Activated CD4-positive, alpha-beta T cell treated with anti-CD3 and anti-CD28 coated beads for 36 hours (primary cell): ENCODE measurements around the gene MSN. TPM values are rescaled to one million over a fixed set of nuclear protein-coding genes. Genes with fewer than 3 reads are reported as not detected.

Experiments
- ATAC-seq: fragments of 200-7000 bp; cut with Tn5 transposase; one replicate; pipeline ENCODE4 v1.10.0; 2021; ENCODE audit warnings: mild to moderate bottlenecking, moderate library complexity
- CTCF ChIA-PET: fragments of 350-600 bp; sonication (Branson Sonifier 250); formaldehyde crosslinking; loops from one replicate; lab custom pipeline; 2021; ENCODE audit warnings: antibody characterized with exemption; lab: Charles Lee
- POLR2A ChIA-PET: fragments of 350-600 bp; sonication (Branson Sonifier 250); formaldehyde crosslinking; loops from one replicate; lab custom pipeline; 2021; ENCODE audit warnings: antibody characterized with exemption, inconsistent platforms; lab: Charles Lee
- DNase-seq: peaks from one replicate; pipeline ENCODE4 v3.0.0-alpha.2; 2020
- H3K27ac Mint-ChIP-seq: one replicate; pipeline ENCODE4 v1.8.0; 2021; ENCODE audit warnings: mixed read lengths
- H3K27me3 Mint-ChIP-seq: one replicate; pipeline ENCODE4 v1.8.0; 2021; ENCODE audit warnings: mixed read lengths
- H3K36me3 Mint-ChIP-seq: one replicate; pipeline ENCODE4 v1.8.0; 2021; ENCODE audit warnings: low read depth, mixed read lengths
- H3K4me1 Mint-ChIP-seq: one replicate; pipeline ENCODE4 v1.8.0; 2021; ENCODE audit warnings: mixed read lengths
- H3K4me3 Mint-ChIP-seq: one replicate; pipeline ENCODE4 v1.8.0; 2021; ENCODE audit warnings: mild to moderate bottlenecking, moderate library complexity, mixed read lengths
- H3K9me3 Mint-ChIP-seq: one replicate; pipeline ENCODE4 v1.8.0; 2021; ENCODE audit warnings: low read depth, mixed read lengths
- intact Hi-C, 2 experiments: fragments of 100-400 bp; cut with DNase I in 1 of 2; cut with micrococcal nuclease in 1 of 2; formaldehyde crosslinking; loops; one replicate each; pipeline versions ENCODE4 v1.14.2 to v1.15.1; 2022 to 2024; cut with DNase I, micrococcal nuclease
- total RNA-seq, 2 experiments: library from RNA; stranded (reverse); gene quantifications; one replicate each; pipeline ENCODE4 v1.2.3, GENCODE V29; 2021

Gene MSN
- total RNA-seq, 2 experiments from 2014 or later, result 476 to 609 TPM

DNA sequence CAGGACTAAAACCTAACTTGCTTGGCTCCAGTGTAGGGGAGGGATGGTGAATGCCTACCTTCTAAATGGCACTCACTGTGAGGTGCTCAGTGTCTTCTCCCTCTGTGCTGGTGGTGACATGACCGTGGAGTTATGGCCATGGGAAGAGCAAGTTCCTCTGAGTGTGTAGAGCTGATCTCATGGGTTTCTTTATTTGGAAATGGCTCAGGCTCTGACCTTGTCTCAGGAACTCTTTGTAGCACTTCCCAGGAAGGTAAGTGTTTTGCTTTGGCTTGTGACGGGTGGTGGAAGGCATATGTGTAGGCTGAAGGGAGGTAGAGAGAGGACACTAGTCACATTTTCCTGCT lies 6.4 kb downstream of the MSN start:
- DNase-seq (peak; percentile 16), ATAC-seq (peak; percentile 24)
- Mint-ChIP-seq H3K9me3 (no peaks in the 10 kb centered on the region), H3K27me3 (no peaks in the 10 kb centered on the region), H3K4me3 (peak overlapping the region; percentile 91), H3K36me3 (peaks cover 79% of the 10 kb centered on the region), H3K27ac (peak overlapping the region; percentile 99), H3K4me1 (peaks cover 64% of the 10 kb centered on the region)
- POLR2A ChIA-PET, result interaction anchor here (0.7 to 2.3 kb wide), 4 partner anchors 17 to 49 kb away, joined by 3 to 7 read pairs (median 6); no protein-coding TSS in a partner anchor
- intact Hi-C loops, result loop anchor here (1.0 to 5.0 kb wide), 4 partner anchors 33 to 79 kb away; no protein-coding TSS in a partner anchor
- CTCF ChIA-PET, result interaction anchor here (1.1 to 2.3 kb wide), 7 partner anchors 12 to 79 kb away, joined by 3 to 15 read pairs (median 4); no protein-coding TSS in a partner anchor

DNA sequence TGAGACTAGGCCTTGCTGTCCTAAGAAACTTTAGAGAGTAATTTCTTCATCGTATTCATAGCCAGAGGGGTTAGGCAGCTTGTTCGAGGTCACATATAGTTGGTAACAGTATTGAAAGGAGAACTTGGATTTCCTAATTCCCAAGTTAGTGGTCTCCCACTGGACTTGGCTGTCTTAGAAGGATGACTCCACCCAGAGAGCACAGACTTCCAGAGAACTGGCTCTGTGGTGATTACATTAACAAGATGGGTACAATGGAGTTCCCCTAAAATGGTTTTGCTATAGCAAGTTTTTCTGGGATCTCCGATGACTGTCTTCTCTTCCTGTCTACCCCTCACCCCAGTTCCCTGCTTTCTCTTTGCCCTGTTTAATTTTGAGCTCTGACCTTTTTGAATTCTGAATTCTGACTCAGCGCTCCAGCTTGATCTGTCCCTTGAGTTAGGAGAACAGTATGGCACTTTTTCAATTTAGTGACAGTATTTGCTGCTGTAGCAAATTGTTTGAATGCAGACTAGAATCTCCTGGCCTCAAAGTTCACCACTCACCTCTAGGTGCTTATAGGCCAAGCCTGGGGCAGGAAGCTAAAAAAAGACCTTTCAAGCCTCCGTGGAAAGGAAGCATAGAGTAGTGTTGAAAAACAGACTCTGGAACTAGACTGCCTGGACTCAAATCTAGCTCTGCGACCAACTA lies 6.9 kb downstream of the MSN start:
- intact Hi-C loops, result loop anchor here (2.0 to 5.0 kb wide), 3 partner anchors 32 to 68 kb away; no protein-coding TSS in a partner anchor
- H3K4me1 Mint-ChIP-seq, result peaks cover 69% of the 10 kb centered on the region
- ChIA-PET CTCF (interaction anchor here (1.1 to 1.9 kb wide), 4 partner anchors 17 to 78 kb away, joined by 3 to 8 read pairs (median 4); no protein-coding TSS in a partner anchor), POLR2A (interaction anchor here (0.8 to 2.3 kb wide), 4 partner anchors 24 to 78 kb away, joined by 3 to 9 read pairs (median 6); no protein-coding TSS in a partner anchor)
- peak; percentile 10 for DNase-seq
- peak; percentile 52 for ATAC-seq
- H3K27me3 Mint-ChIP-seq, result no peaks in the 10 kb centered on the region
- peaks cover 79% of the 10 kb centered on the region for H3K36me3 Mint-ChIP-seq
- H3K27ac Mint-ChIP-seq, result peak overlapping the region; percentile 99
- peak overlapping the region; percentile 91 for H3K4me3 Mint-ChIP-seq
- H3K9me3 Mint-ChIP-seq, result no peaks in the 10 kb centered on the region

DNA sequence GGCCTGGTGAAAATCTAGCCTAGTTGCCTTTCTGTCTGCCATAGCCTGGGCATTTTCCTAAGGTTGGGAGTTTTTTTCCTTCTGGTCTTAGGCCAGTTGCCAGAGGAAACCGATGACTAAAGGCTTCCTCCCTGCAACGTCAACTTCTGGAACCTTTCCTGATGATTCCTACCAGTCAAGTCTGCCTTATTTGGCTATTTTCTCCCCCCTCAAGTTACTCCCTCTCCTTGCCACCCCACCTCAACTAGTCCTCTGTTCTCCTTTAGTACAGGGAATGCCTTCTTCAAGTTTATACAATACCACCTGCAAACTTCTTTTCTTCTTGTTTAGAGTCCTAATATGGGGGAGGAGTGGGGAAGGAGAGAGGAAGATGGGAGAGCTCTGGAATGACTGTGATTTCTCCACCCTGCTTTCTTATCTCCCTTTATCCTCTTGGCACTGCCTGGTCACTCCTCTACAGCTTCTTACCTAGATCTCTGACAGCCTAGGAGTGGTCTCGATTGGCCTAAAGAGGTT lies 10.6 kb downstream of the MSN start:
- ATAC-seq (no peak), DNase-seq (no peak)
- intact Hi-C loops, result no loop called here
- peak overlapping the region; percentile 76 for H3K27ac Mint-ChIP-seq
- H3K4me3 Mint-ChIP-seq, result peak overlapping the region; percentile 41
- CTCF ChIA-PET, result no interaction called here
- peaks cover 84% of the 10 kb centered on the region for H3K4me1 Mint-ChIP-seq
- no peaks in the 10 kb centered on the region for H3K27me3 Mint-ChIP-seq
- H3K36me3 Mint-ChIP-seq, result peaks cover 67% of the 10 kb centered on the region
- POLR2A ChIA-PET, result interaction anchor here (1.4 kb wide), 1 partner anchor 28 kb away, joined by 3 read pairs; no protein-coding TSS in a partner anchor
- H3K9me3 Mint-ChIP-seq, result no peaks in the 10 kb centered on the region

GRCh38 chrX:65679071-65679540 lies 11.7 kb downstream of the MSN start:
- DNase-seq, result no peak
- CTCF ChIA-PET, result no interaction called here
- intact Hi-C loops, result no loop called here
- Mint-ChIP-seq H3K27ac (peak overlapping the region; percentile 76), H3K27me3 (no peaks in the 10 kb centered on the region), H3K4me1 (peaks cover 83% of the 10 kb centered on the region), H3K4me3 (no peak overlapping the region), H3K36me3 (peaks cover 58% of the 10 kb centered on the region), H3K9me3 (no peaks in the 10 kb centered on the region)
- POLR2A ChIA-PET, result interaction anchor here (1.4 kb wide), 1 partner anchor 27 kb away, joined by 3 read pairs; no protein-coding TSS in a partner anchor
- ATAC-seq, result no peak

DNA sequence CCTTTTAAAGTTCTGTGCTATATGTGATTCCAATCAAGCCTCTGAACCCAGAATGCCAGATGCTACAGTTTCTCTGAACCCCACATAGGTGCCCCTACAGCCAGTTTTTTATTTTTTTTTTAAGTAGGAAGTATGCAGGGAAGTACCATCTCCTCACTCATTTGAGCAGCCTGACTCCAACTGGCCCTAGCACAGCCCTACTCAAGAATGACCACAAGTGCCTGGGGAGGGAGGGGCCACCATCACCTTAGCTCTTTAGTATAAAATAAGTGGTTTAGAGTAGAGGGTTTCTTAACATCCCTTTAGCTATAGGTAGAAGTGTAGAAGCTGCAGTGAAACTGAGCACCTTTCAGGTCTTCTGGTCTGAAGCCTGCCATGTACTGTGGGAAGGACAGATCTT lies 14.4 kb downstream of the MSN start:
- DNase-seq (no peak), ATAC-seq (no peak)
- POLR2A ChIA-PET, result no interaction called here
- H3K36me3 Mint-ChIP-seq, result peaks cover 42% of the 10 kb centered on the region
- H3K27me3 Mint-ChIP-seq, result no peaks in the 10 kb centered on the region
- intact Hi-C loops, result no loop called here
- H3K4me3 Mint-ChIP-seq, result no peak overlapping the region
- peaks cover 84% of the 10 kb centered on the region for H3K4me1 Mint-ChIP-seq
- H3K27ac Mint-ChIP-seq, result no peak overlapping the region
- CTCF ChIA-PET, result interaction anchor here (0.5 kb wide), 1 partner anchor 46 kb away, joined by 3 read pairs; no protein-coding TSS in a partner anchor
- no peaks in the 10 kb centered on the region for H3K9me3 Mint-ChIP-seq

- intact Hi-C loops, result no loop called here
- Mint-ChIP-seq H3K36me3 (peaks cover 42% of the 10 kb centered on the region), H3K9me3 (no peaks in the 10 kb centered on the region), H3K27ac (peak overlapping the region; percentile 81), H3K4me3 (no peak overlapping the region), H3K4me1 (peaks cover 87% of the 10 kb centered on the region), H3K27me3 (no peaks in the 10 kb centered on the region)
- POLR2A ChIA-PET, result interaction anchor here (0.9 kb wide), 1 partner anchor 16 kb away, joined by 3 read pairs; no protein-coding TSS in a partner anchor
- ATAC-seq, result peak; percentile 17
- CTCF ChIA-PET, result interaction anchor here (1.1 to 3.3 kb wide), 2 partner anchors 9 to 13 kb away, joined by 3 to 15 read pairs; no protein-coding TSS in a partner anchor
- DNase-seq, result no peak
These were observed 17.7 kb downstream of the MSN start for GRCh38 chrX:65685112-65685511.

DNA sequence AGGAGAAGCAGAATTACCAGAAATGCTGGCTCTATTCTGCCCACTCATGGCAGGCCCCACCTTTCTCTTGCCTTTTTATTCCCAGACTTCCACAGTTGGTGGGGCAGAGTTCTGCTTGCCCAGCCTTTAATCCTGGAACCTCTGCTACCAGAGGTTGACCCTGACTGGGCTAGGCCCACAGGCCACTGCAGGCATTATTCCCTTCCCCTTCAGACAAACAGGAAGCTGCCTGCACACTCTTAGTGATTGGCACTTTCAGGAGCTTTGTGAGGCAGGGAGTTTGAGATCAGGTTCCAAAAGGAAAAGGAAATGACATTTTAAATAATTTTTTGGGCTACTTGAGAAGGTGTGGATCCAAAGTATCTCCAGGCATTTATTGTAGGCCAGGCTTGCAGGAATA lies 18.8 kb downstream of the MSN start:
- no peak overlapping the region for H3K4me3 Mint-ChIP-seq

DNA sequence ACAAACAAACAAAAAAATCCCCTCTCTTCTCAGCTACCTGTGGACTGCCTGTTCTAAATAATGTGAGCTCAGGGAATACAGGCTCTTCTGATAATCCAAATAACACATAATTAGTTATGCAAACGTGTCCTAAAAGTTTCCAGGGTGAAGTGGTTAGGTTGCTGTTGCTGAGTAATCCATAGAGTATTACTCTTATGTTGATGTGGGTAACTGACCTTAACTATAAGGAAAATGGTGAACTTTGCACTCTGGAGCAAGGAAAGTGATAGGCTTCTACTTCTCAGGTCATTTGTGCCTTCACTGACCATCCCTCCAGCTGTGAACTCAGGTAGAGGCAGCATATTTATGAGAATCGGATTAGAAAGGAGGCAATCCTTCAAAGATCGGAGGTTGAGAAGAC lies 19.9 kb downstream of the MSN start:
- peaks cover 83% of the 10 kb centered on the region for H3K4me1 Mint-ChIP-seq
- POLR2A ChIA-PET, result interaction anchor here (1.1 to 1.4 kb wide), 3 partner anchors 11 to 359 kb away, joined by 3 to 5 read pairs (median 3); no protein-coding TSS in a partner anchor
- no peak for DNase-seq

More for the DNA sequence above, 18.8 kb downstream of the MSN start:
- DNase-seq (no peak), ATAC-seq (no peak)
- Mint-ChIP-seq H3K4me1 (peaks cover 86% of the 10 kb centered on the region), H3K27me3 (no peaks in the 10 kb centered on the region), H3K27ac (peak overlapping the region; percentile 81), H3K36me3 (peaks cover 48% of the 10 kb centered on the region), H3K9me3 (no peaks in the 10 kb centered on the region)
- POLR2A ChIA-PET, result interaction anchor here (1.0 to 1.4 kb wide), 3 partner anchors 9 to 14 kb away, joined by 3 to 5 read pairs (median 3); no protein-coding TSS in a partner anchor
- CTCF ChIA-PET, result interaction anchor here (3.0 to 3.3 kb wide), 2 partner anchors 12 to 14 kb away, joined by 10 to 15 read pairs; no protein-coding TSS in a partner anchor
- intact Hi-C loops, result loop anchor here in 1 of 2 experiments (2.0 kb wide), 1 partner anchor 15 kb away; no protein-coding TSS in a partner anchor

GRCh38 chrX:65688403-65688871 lies 21.0 kb downstream of the MSN start:
- DNase-seq, result no peak
- CTCF ChIA-PET, result interaction anchor here (1.1 to 3.0 kb wide), 3 partner anchors 8 to 18 kb away, joined by 3 to 10 read pairs (median 8); no protein-coding TSS in a partner anchor
- intact Hi-C loops, result no loop called here
- peaks cover 81% of the 10 kb centered on the region for H3K4me1 Mint-ChIP-seq
- H3K27ac Mint-ChIP-seq, result peak overlapping the region; percentile 86
- ATAC-seq, result peak; percentile 47
- H3K27me3 Mint-ChIP-seq, result no peaks in the 10 kb centered on the region
- peak overlapping the region; percentile 15 for H3K4me3 Mint-ChIP-seq
- no peaks in the 10 kb centered on the region for H3K9me3 Mint-ChIP-seq
- peaks cover 47% of the 10 kb centered on the region for H3K36me3 Mint-ChIP-seq
- POLR2A ChIA-PET, result interaction anchor here (1.0 to 1.1 kb wide), 2 partner anchors 15 to 19 kb away, joined by 3 read pairs; no protein-coding TSS in a partner anchor

More for the DNA sequence above, 19.9 kb downstream of the MSN start:
- H3K36me3 Mint-ChIP-seq, result peaks cover 47% of the 10 kb centered on the region
- no peaks in the 10 kb centered on the region for H3K27me3 Mint-ChIP-seq
- intact Hi-C loops, result loop anchor here in 1 of 2 experiments (2.0 kb wide), 1 partner anchor 17 kb away; no protein-coding TSS in a partner anchor
- peak overlapping the region; percentile 20 for H3K4me3 Mint-ChIP-seq
- H3K27ac Mint-ChIP-seq, result peak overlapping the region; percentile 93
- ATAC-seq, result no peak
- no peaks in the 10 kb centered on the region for H3K9me3 Mint-ChIP-seq
- CTCF ChIA-PET, result interaction anchor here (0.9 to 3.3 kb wide), 4 partner anchors 11 to 19 kb away, joined by 4 to 15 read pairs (median 9); no protein-coding TSS in a partner anchor

GRCh38 chrX:65689377-65689776 lies 21.9 kb downstream of the MSN start:
- ChIA-PET POLR2A (interaction anchor here (0.6 to 1.1 kb wide), 2 partner anchors 20 to 32 kb away, joined by 3 to 6 read pairs; no protein-coding TSS in a partner anchor), CTCF (interaction anchor here (1.0 to 2.5 kb wide), 4 partner anchors 15 to 93 kb away, joined by 3 to 8 read pairs (median 4); no protein-coding TSS in a partner anchor)
- Mint-ChIP-seq H3K27ac (peak overlapping the region; percentile 86), H3K9me3 (no peaks in the 10 kb centered on the region), H3K27me3 (no peaks in the 10 kb centered on the region), H3K4me3 (no peak overlapping the region), H3K36me3 (peaks cover 53% of the 10 kb centered on the region), H3K4me1 (peaks cover 82% of the 10 kb centered on the region)
- ATAC-seq (no peak), DNase-seq (no peak)
- intact Hi-C loops, result no loop called here
